Suprapubic skin (tissue), 4 donors: Measurements from ENCODE around the gene RAPGEF4. TPM values are rescaled to one million over a fixed set of nuclear protein-coding genes. Genes with fewer than 3 reads are reported as not detected.

ENCODE experiments used
- DNase-seq, 2 donors: peaks; one replicate each; pipeline ENCODE4 v3.0.0-alpha.2; 2019; ENCODE audit warnings: low spot score in 2 of 2
- H3K27ac ChIP-seq: fragments of 200-600 bp; sonication (generic); one replicate; pipeline ENCODE4 v1.5.1; 2019
- H3K27me3 ChIP-seq: fragments of 200-600 bp; sonication (generic); one replicate; pipeline ENCODE4 v1.5.1; 2019
- H3K36me3 ChIP-seq: fragments of 200-600 bp; sonication (generic); one replicate; pipeline ENCODE4 v1.5.1; 2019
- H3K4me1 ChIP-seq: fragments of 200-600 bp; sonication (generic); one replicate; pipeline ENCODE4 v1.5.1; 2019
- H3K4me3 ChIP-seq: fragments of 200-600 bp; sonication (generic); one replicate; pipeline ENCODE4 v1.5.1; 2019; ENCODE audit warnings: mild to moderate bottlenecking
- H3K9me3 ChIP-seq: fragments of 200-600 bp; sonication (generic); one replicate; pipeline ENCODE4 v1.5.1; 2019
- CTCF ChIP-seq, 2 donors: fragments of 200-600 bp in 1 of 2; fragments of 450-650 bp in 1 of 2; sonication (generic) in 1 of 2; IDR thresholded peaks; one replicate each; pipeline ENCODE4 v1.5.1; 2016 to 2019; ENCODE audit warnings: antibody characterized with exemption in 2 of 2, mild to moderate bottlenecking in 1 of 2, moderate library complexity in 1 of 2
- EP300 ChIP-seq: sonication (generic); formaldehyde crosslinking; IDR thresholded peaks from one replicate; pipeline ENCODE4 v1.6.1; 2017; ENCODE audit warnings: antibody characterized with exemption
- POLR2A ChIP-seq, 2 donors: fragments of 450-650 bp; IDR thresholded peaks; one replicate each; pipeline ENCODE4 v1.6.1; 2017; ENCODE audit warnings: antibody characterized with exemption in 2 of 2, mild to moderate bottlenecking in 2 of 2, moderate library complexity in 2 of 2
- POLR2AphosphoS5 ChIP-seq, 3 donors: sonication (generic); formaldehyde crosslinking; IDR thresholded peaks; one replicate each; pipeline ENCODE4 v1.6.1; 2017; ENCODE audit warnings: antibody characterized with exemption in 3 of 3
- WGBS: methylation state at CpG from one replicate; pipeline ENCODE4 v1.1.5; 2018; 5-methylcytosine and 5-hydroxymethylcytosine counted together
- total RNA-seq, 4 donors: library from RNA; depleted of rRNA; stranded (reverse); fragments of >200 nt; gene quantifications; one replicate each; pipeline ENCODE4 v1.1.0, GENCODE V29; 2016

RAPGEF4 gene
- total RNA-seq, 4 donors from 2014 or later: 19.9 to 49.5 (median 27.5) TPM

- no peaks in the 10 kb centered on the region for H3K36me3 ChIP-seq
- peak overlapping the region; percentile 2 for H3K27ac ChIP-seq
- 57% methylated on average over 5 of the region's 6 CpGs for WGBS
- no peak for TF ChIP-seq EP300
- no peak for TF ChIP-seq POLR2A (IDR thresholded peaks at IDR 0.05)
- no peak for TF ChIP-seq POLR2AphosphoS5 (IDR thresholded peaks at IDR 0.05)
- no peak for TF ChIP-seq CTCF (IDR thresholded peaks at IDR 0.05)
- H3K4me3 ChIP-seq: no peak overlapping the region
- no peaks in the 10 kb centered on the region for H3K9me3 ChIP-seq
- peaks cover 20% of the 10 kb centered on the region for H3K4me1 ChIP-seq
- no peak for DNase-seq
- H3K27me3 ChIP-seq: no peaks in the 10 kb centered on the region
These were observed 108.5 kb downstream of the RAPGEF4 start for GRCh38 chr2:172843902-172844715.

GRCh38 chr2:172845028-172845630 is 109.5 kb downstream of the RAPGEF4 start:
- Histone ChIP-seq H3K36me3 (no peaks in the 10 kb centered on the region), H3K4me3 (no peak overlapping the region), H3K9me3 (no peaks in the 10 kb centered on the region), H3K4me1 (peaks cover 20% of the 10 kb centered on the region), H3K27me3 (no peaks in the 10 kb centered on the region), H3K27ac (peak overlapping the region; percentile 2)
- no peak for DNase-seq
- 48% methylated on average over 2 of the region's 2 CpGs for WGBS
- TF ChIP-seq CTCF (IDR thresholded peaks at IDR 0.05) (no peak), EP300 (no peak), POLR2AphosphoS5 (IDR thresholded peaks at IDR 0.05) (no peak), POLR2A (IDR thresholded peaks at IDR 0.05) (no peak)

GRCh38 chr2:172846551-172846950 is 110.9 kb downstream of the RAPGEF4 start:
- H3K27ac ChIP-seq: no peak overlapping the region
- 94% methylated on average over 5 of the region's 5 CpGs for whole genome bisulfite sequencing
- no peak for DNase-seq

GRCh38 chr2:172847188-172847587 is 111.5 kb downstream of the RAPGEF4 start:
- Histone ChIP-seq H3K4me1 (peaks cover 20% of the 10 kb centered on the region), H3K9me3 (no peaks in the 10 kb centered on the region), H3K36me3 (no peaks in the 10 kb centered on the region), H3K27ac (no peak overlapping the region), H3K27me3 (no peaks in the 10 kb centered on the region), H3K4me3 (no peak overlapping the region)
- TF ChIP-seq POLR2A (IDR thresholded peaks at IDR 0.05): no peak
- no peak for TF ChIP-seq POLR2AphosphoS5 (IDR thresholded peaks at IDR 0.05)
- TF ChIP-seq EP300: no peak
- no peak for TF ChIP-seq CTCF (IDR thresholded peaks at IDR 0.05)
- WGBS: 90% methylated on average over 5 of the region's 5 CpGs
- DNase-seq: no peak

More at GRCh38 chr2:172846551-172846950, 110.9 kb downstream of the RAPGEF4 start:
- TF ChIP-seq CTCF (IDR thresholded peaks at IDR 0.05) (no peak), EP300 (no peak), POLR2AphosphoS5 (IDR thresholded peaks at IDR 0.05) (no peak)
- H3K4me3 ChIP-seq: no peak overlapping the region
- peaks cover 20% of the 10 kb centered on the region for H3K4me1 ChIP-seq
- H3K36me3 ChIP-seq: no peaks in the 10 kb centered on the region
- no peaks in the 10 kb centered on the region for H3K9me3 ChIP-seq
- no peaks in the 10 kb centered on the region for H3K27me3 ChIP-seq

- Histone ChIP-seq H3K4me3 (no peak overlapping the region), H3K27me3 (no peaks in the 10 kb centered on the region), H3K9me3 (no peaks in the 10 kb centered on the region), H3K4me1 (peaks cover 20% of the 10 kb centered on the region), H3K36me3 (no peaks in the 10 kb centered on the region), H3K27ac (no peak overlapping the region)
- WGBS: 59% methylated on average over 2 of the region's 2 CpGs
- DNase-seq: no peak
- TF ChIP-seq POLR2A (IDR thresholded peaks at IDR 0.05) (no peak), EP300 (no peak), POLR2AphosphoS5 (IDR thresholded peaks at IDR 0.05) (no peak), CTCF (IDR thresholded peaks at IDR 0.05) (no peak)
These were observed 112.9 kb downstream of the RAPGEF4 start for GRCh38 chr2:172848519-172848918.
